Kidney epithelial cell (primary cell): ENCODE results near the gene RDH13. TPM values are rescaled to one million over a fixed set of nuclear protein-coding genes. Genes with fewer than 3 reads are reported as not detected.

Source experiments
- DNase-seq: peaks from one replicate; pipeline ENCODE4 v3.0.0-alpha.2; 2010; ENCODE audit warnings: low read depth
- H3K27me3 ChIP-seq: 2 replicates; pipeline ENCODE4 v1.6.0; 2011; ENCODE audit warnings: low read length; ENCODE audit not compliant: control insufficient read depth, insufficient read depth
- H3K36me3 ChIP-seq: 2 replicates; pipeline ENCODE4 v1.5.1; 2011; ENCODE audit warnings: low read length; ENCODE audit not compliant: control insufficient read depth, insufficient read depth
- H3K4me3 ChIP-seq: 2 replicates; pipeline ENCODE4 v1.5.1; 2011; ENCODE audit warnings: low read depth, mild to moderate bottlenecking, control low read depth, low read length
- CTCF ChIP-seq: IDR thresholded peaks from 2 replicates; pipeline ENCODE4 v1.5.1; 2011; ENCODE audit warnings: mild to moderate bottlenecking, moderate library complexity, low read length, control low read depth, inconsistent platforms; ENCODE audit not compliant: insufficient read depth, poor library complexity, severe bottlenecking
- total RNA-seq: library from RNA; depleted of rRNA; stranded (reverse); fragments of >200 nt; gene quantifications from 2 replicates; pipeline ENCODE4 v1.2.3, GENCODE V29; 2015

Gene RDH13
- total RNA-seq, 1 donor from 2014 or later = 23.4 TPM

- no peak for DNase-seq
- H3K4me3 ChIP-seq = no peak overlapping the region
- H3K27me3 ChIP-seq = no peaks in the 10 kb centered on the region
- H3K36me3 ChIP-seq = no peaks in the 10 kb centered on the region
- TF ChIP-seq CTCF = no peak
Observed at GRCh38 chr19:55018633-55019032, 44.3 kb downstream of the RDH13 start.

DNA sequence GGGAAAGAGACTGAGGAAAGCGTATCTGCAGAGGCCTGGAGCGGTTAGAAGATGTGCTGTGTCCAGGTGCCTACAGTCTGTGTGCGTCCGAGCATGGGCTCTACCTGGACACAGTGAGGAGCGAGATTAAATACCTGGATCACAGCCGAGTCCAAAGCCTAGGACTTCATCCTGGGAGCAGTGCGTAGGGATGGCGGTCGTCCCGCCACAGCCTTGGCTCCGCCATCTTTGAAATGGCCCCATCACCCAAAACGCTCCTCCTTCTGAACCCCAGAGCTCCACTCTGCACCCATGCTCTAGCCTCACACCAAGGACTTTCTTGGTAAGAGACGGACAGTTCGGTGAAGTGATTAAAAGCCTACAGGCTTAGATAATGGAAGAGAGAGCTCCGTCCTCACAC is 44.7 kb downstream of the RDH13 start:
- Histone ChIP-seq H3K4me3 (no peak overlapping the region), H3K27me3 (no peaks in the 10 kb centered on the region), H3K36me3 (no peaks in the 10 kb centered on the region)
- no peak for TF ChIP-seq CTCF
- no peak for DNase-seq

GRCh38 chr19:55016017-55016416 is 46.9 kb downstream of the RDH13 start:
- DNase-seq = no peak

GRCh38 chr19:55015126-55015525 is 47.8 kb downstream of the RDH13 start:
- DNase-seq = no peak
- H3K36me3 ChIP-seq = no peaks in the 10 kb centered on the region
- TF ChIP-seq CTCF = no peak
- H3K27me3 ChIP-seq = no peaks in the 10 kb centered on the region
- H3K4me3 ChIP-seq = no peak overlapping the region

More at GRCh38 chr19:55016017-55016416, 46.9 kb downstream of the RDH13 start:
- no peak for TF ChIP-seq CTCF
- H3K4me3 ChIP-seq = no peak overlapping the region
- no peaks in the 10 kb centered on the region for H3K36me3 ChIP-seq
- no peaks in the 10 kb centered on the region for H3K27me3 ChIP-seq

- no peak overlapping the region for H3K4me3 ChIP-seq
- H3K27me3 ChIP-seq = no peaks in the 10 kb centered on the region
- H3K36me3 ChIP-seq = no peaks in the 10 kb centered on the region
- TF ChIP-seq CTCF = no peak
- no peak for DNase-seq
Observed at GRCh38 chr19:55014714-55015113, 48.2 kb downstream of the RDH13 start.

GRCh38 chr19:55013596-55013995 is 49.4 kb downstream of the RDH13 start:
- no peaks in the 10 kb centered on the region for H3K27me3 ChIP-seq
- no peak for DNase-seq
- no peak for TF ChIP-seq CTCF
- no peaks in the 10 kb centered on the region for H3K36me3 ChIP-seq
- no peak overlapping the region for H3K4me3 ChIP-seq
